ENCODE data around the gene CDC5L. TPM values are rescaled to one million over a fixed set of nuclear protein-coding genes. Genes with fewer than 3 reads are reported as not detected.

Gene CDC5L
- total RNA-seq, 1 donor from 2014 or later, result 23.1 TPM

GRCh38 chr6:44395501-44395900 lies 8.0 kb downstream of the CDC5L start:
- Mint-ChIP-seq H3K27ac (ENCODE audit: unreplicated experiment) (no peak overlapping the region), H3K9me3 (ENCODE audit: unreplicated experiment) (no peaks in the 10 kb centered on the region), H3K36me3 (ENCODE audit: unreplicated experiment) (peaks cover 56% of the 10 kb centered on the region), H3K27me3 (ENCODE audit: unreplicated experiment) (no peaks in the 10 kb centered on the region), H3K4me3 (ENCODE audit: unreplicated experiment) (no peak overlapping the region), H3K4me1 (ENCODE audit: unreplicated experiment) (no peaks in the 10 kb centered on the region)
- no peak for TF ChIP-seq CTCF (IDR thresholded peaks at IDR 0.05)
- DNase-seq (ENCODE audit: extremely low spot score, unreplicated experiment), result no peak

- DNase-seq (ENCODE audit: extremely low spot score, unreplicated experiment), result no peak
- H3K27me3 Mint-ChIP-seq (ENCODE audit: unreplicated experiment), result no peaks in the 10 kb centered on the region
- no peak overlapping the region for H3K27ac Mint-ChIP-seq (ENCODE audit: unreplicated experiment)
- no peaks in the 10 kb centered on the region for H3K4me1 Mint-ChIP-seq (ENCODE audit: unreplicated experiment)
- no peak overlapping the region for H3K4me3 Mint-ChIP-seq (ENCODE audit: unreplicated experiment)
- H3K36me3 Mint-ChIP-seq (ENCODE audit: unreplicated experiment), result peaks cover 60% of the 10 kb centered on the region
- TF ChIP-seq CTCF (IDR thresholded peaks at IDR 0.05), result no peak
- H3K9me3 Mint-ChIP-seq (ENCODE audit: unreplicated experiment), result no peaks in the 10 kb centered on the region
Measured at GRCh38 chr6:44396968-44397367, 9.5 kb downstream of the CDC5L start.

GRCh38 chr6:44397424-44398164 lies 10.1 kb downstream of the CDC5L start:
- H3K4me1 Mint-ChIP-seq (ENCODE audit: unreplicated experiment), result no peaks in the 10 kb centered on the region
- no peak overlapping the region for H3K4me3 Mint-ChIP-seq (ENCODE audit: unreplicated experiment)
- no peaks in the 10 kb centered on the region for H3K9me3 Mint-ChIP-seq (ENCODE audit: unreplicated experiment)
- DNase-seq (ENCODE audit: extremely low spot score, unreplicated experiment), result no peak
- H3K27ac Mint-ChIP-seq (ENCODE audit: unreplicated experiment), result no peak overlapping the region
- peaks cover 59% of the 10 kb centered on the region for H3K36me3 Mint-ChIP-seq (ENCODE audit: unreplicated experiment)
- no peak for TF ChIP-seq CTCF (IDR thresholded peaks at IDR 0.05)
- no peaks in the 10 kb centered on the region for H3K27me3 Mint-ChIP-seq (ENCODE audit: unreplicated experiment)

- no peak overlapping the region for H3K4me3 Mint-ChIP-seq (ENCODE audit: unreplicated experiment)
- no peak overlapping the region for H3K27ac Mint-ChIP-seq (ENCODE audit: unreplicated experiment)
- peaks cover 63% of the 10 kb centered on the region for H3K36me3 Mint-ChIP-seq (ENCODE audit: unreplicated experiment)
- no peak for TF ChIP-seq CTCF (IDR thresholded peaks at IDR 0.05)
- DNase-seq (ENCODE audit: extremely low spot score, unreplicated experiment), result no peak
- peaks cover 4% of the 10 kb centered on the region for H3K4me1 Mint-ChIP-seq (ENCODE audit: unreplicated experiment)
- no peaks in the 10 kb centered on the region for H3K9me3 Mint-ChIP-seq (ENCODE audit: unreplicated experiment)
- no peaks in the 10 kb centered on the region for H3K27me3 Mint-ChIP-seq (ENCODE audit: unreplicated experiment)
Measured at GRCh38 chr6:44399991-44400390, 12.5 kb downstream of the CDC5L start.

- Mint-ChIP-seq H3K36me3 (ENCODE audit: unreplicated experiment) (peaks cover 61% of the 10 kb centered on the region), H3K27me3 (ENCODE audit: unreplicated experiment) (no peaks in the 10 kb centered on the region), H3K27ac (ENCODE audit: unreplicated experiment) (no peak overlapping the region), H3K4me3 (ENCODE audit: unreplicated experiment) (no peak overlapping the region), H3K9me3 (ENCODE audit: unreplicated experiment) (no peaks in the 10 kb centered on the region), H3K4me1 (ENCODE audit: unreplicated experiment) (peaks cover 4% of the 10 kb centered on the region)
- TF ChIP-seq CTCF (IDR thresholded peaks at IDR 0.05), result no peak
- DNase-seq (ENCODE audit: extremely low spot score, unreplicated experiment), result no peak
Measured at GRCh38 chr6:44400572-44400971, 13.1 kb downstream of the CDC5L start.

Data from osteocyte (in vitro differentiated cells).